Measurements from ENCODE around the gene ANKRD28. TPM values are rescaled to one million over a fixed set of nuclear protein-coding genes. Genes with fewer than 3 reads are reported as not detected.

ANKRD28 gene
- total and polyA plus RNA-seq, 2 of the 4 experiments (the other 2 are of a cell fraction), result 52.6 to 211 TPM

DNA sequence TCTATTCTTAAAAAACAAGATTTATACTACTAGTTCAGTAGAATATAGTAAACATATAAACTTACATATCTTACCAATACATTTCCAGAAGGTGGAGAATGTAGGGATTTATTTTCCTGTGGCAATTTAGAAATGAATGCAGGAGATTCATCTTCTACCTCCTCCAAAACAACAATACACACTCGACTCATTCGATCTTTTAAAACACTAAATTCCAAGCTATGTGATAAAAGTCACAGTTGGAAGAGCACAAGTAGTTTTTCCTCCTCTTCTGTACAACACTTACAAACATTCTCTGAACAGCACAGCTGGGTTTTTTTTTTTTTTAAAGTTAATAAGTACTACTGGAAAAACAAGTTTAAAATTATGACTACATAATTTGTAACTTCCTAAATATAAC, 1.4 kb downstream of the ANKRD28 start (continued):
- TF ChIP-seq ELK1 (IDR thresholded peaks at IDR 0.05; ENCODE audit: borderline replicate concordance, low read depth, low read length) (no peak), MXI1 (IDR thresholded peaks at IDR 0.05; ENCODE audit: borderline replicate concordance, low read depth, low read length) (no peak), CHD1 (IDR thresholded peaks at IDR 0.05; ENCODE audit: low read depth, low read length) (no peak), BHLHE40 (IDR thresholded peaks at IDR 0.05; ENCODE audit: low read depth, low read length) (no peak), RCOR1 (IDR thresholded peaks at IDR 0.05; ENCODE audit: insufficient replicate concordance, low read length) (no peak), POLR2A (IDR thresholded peaks at IDR 0.05; ENCODE audit: low read depth, low read length) (no peak)

All from IMR-90 (cell line).